DND-41 (cell line): ENCODE results near the gene RASL12.

Source experiments
- ATAC-seq: fragments of 200-7000 bp; cut with Tn5 transposase; 3 replicates; pipeline ENCODE4 v1.9.1; 2021; ENCODE audit warnings: low read depth; ENCODE audit not compliant: insufficient read depth
- DNase-seq: peaks from one replicate; pipeline ENCODE4 v3.0.0-alpha.2; 2020
- H2AFZ ChIP-seq: 2 replicates; pipeline ENCODE4 v1.6.0; 2012; ENCODE audit warnings: low read depth, low read length
- H3K27ac ChIP-seq: 2 replicates; pipeline ENCODE4 v1.5.1; 2012; ENCODE audit warnings: low read length, inconsistent platforms
- H3K27me3 ChIP-seq: fragments of 200-600 bp; sonication (generic); 2 replicates; pipeline ENCODE4 v1.6.0; 2012; ENCODE audit warnings: low read length, mild to moderate bottlenecking, inconsistent platforms; ENCODE audit not compliant: insufficient read depth, poor library complexity
- H3K36me3 ChIP-seq: 2 replicates; pipeline ENCODE4 v1.5.1; 2012; ENCODE audit warnings: low read length, inconsistent platforms; ENCODE audit not compliant: insufficient read depth
- H3K4me1 ChIP-seq: 2 replicates; pipeline ENCODE4 v1.5.1; 2012; ENCODE audit warnings: mild to moderate bottlenecking, low read length; ENCODE audit not compliant: insufficient read depth
- H3K4me2 ChIP-seq: 2 replicates; pipeline ENCODE4 v1.6.0; 2012; ENCODE audit warnings: mild to moderate bottlenecking, moderate library complexity, low read length, inconsistent platforms; ENCODE audit not compliant: insufficient read depth
- H3K4me3 ChIP-seq, 2 experiments: fragments of 200-600 bp in 1 of 2; shearing (Covaris generic) in 1 of 2; 2 replicates each; pipeline ENCODE4 v1.5.1; 2012 to 2016; ENCODE audit warnings: inconsistent platforms in 2 of 2, low read length in 2 of 2, mild to moderate bottlenecking in 2 of 2, low read depth in 1 of 2, moderate library complexity in 1 of 2
- H3K79me2 ChIP-seq: 2 replicates; pipeline ENCODE4 v1.6.0; 2012; ENCODE audit warnings: low read length, inconsistent platforms; ENCODE audit not compliant: insufficient read depth
- H3K9ac ChIP-seq: 2 replicates; pipeline ENCODE4 v1.6.0; 2012; ENCODE audit warnings: low read depth, mild to moderate bottlenecking, inconsistent platforms, low read length, moderate library complexity
- H3K9me3 ChIP-seq: 2 replicates; pipeline ENCODE4 v1.5.1; 2012; ENCODE audit warnings: low read length, moderate library complexity, mild to moderate bottlenecking, inconsistent platforms; ENCODE audit not compliant: insufficient read depth, severe bottlenecking
- H4K20me1 ChIP-seq: 2 replicates; pipeline ENCODE4 v1.6.0; 2012; ENCODE audit warnings: low read length; ENCODE audit not compliant: insufficient read depth
- CTCF ChIP-seq: IDR thresholded peaks from 2 replicates; pipeline ENCODE4 v1.5.1; 2012; ENCODE audit warnings: borderline replicate concordance, low read length, moderate library complexity, mild to moderate bottlenecking; ENCODE audit not compliant: poor library complexity, severe bottlenecking; ENCODE audit errors: extremely low read depth
- EZH2 ChIP-seq: IDR thresholded peaks from 3 replicates; pipeline ENCODE4 v1.6.1; 2012; ENCODE audit warnings: borderline replicate concordance, low read depth, mild to moderate bottlenecking, moderate library complexity, low read length, inconsistent platforms; ENCODE audit not compliant: severe bottlenecking

Gene RASL12

GRCh38 chr15:65083262-65083701 is 15.5 kb upstream of the RASL12 start:
- Histone ChIP-seq H3K4me2 (no peak overlapping the region), H3K27ac (no peak overlapping the region), H3K4me3 (no peak overlapping the region), H3K9me3 (no peaks in the 10 kb centered on the region), H3K9ac (no peak overlapping the region), H3K79me2 (no peaks in the 10 kb centered on the region), H2AFZ (no peak overlapping the region), H3K4me1 (peaks cover 15% of the 10 kb centered on the region), H3K27me3 (peaks cover 4% of the 10 kb centered on the region), H3K36me3 (no peaks in the 10 kb centered on the region), H4K20me1 (no peaks in the 10 kb centered on the region)
- no peak for DNase-seq
- TF ChIP-seq EZH2 (no peak), CTCF (no peak)
- ATAC-seq, result no peak

GRCh38 chr15:65082303-65082953 is 14.6 kb upstream of the RASL12 start:
- Histone ChIP-seq H3K27ac (0 out of 2 replicates have a peak overlapping the region, but pooled peaks have one; percentile 7), H3K4me3 (no peak overlapping the region), H3K79me2 (no peaks in the 10 kb centered on the region), H4K20me1 (no peaks in the 10 kb centered on the region), H2AFZ (peak overlapping the region; percentile 51; the same call in 1 of the 2 replicates), H3K27me3 (peaks cover 4% of the 10 kb centered on the region), H3K4me2 (peak overlapping the region; percentile 38; the same call in 1 of the 2 replicates), H3K9ac (0 out of 2 replicates have a peak overlapping the region, but pooled peaks have one; percentile 10), H3K4me1 (peaks cover 15% of the 10 kb centered on the region), H3K9me3 (no peaks in the 10 kb centered on the region), H3K36me3 (no peaks in the 10 kb centered on the region)
- ATAC-seq (peak; percentile 95), DNase-seq (peak; percentile 65)
- no peak for TF ChIP-seq CTCF
- no peak for TF ChIP-seq EZH2

- ATAC-seq (no peak), DNase-seq (no peak)
- Histone ChIP-seq H3K4me3 (no peak overlapping the region), H3K27me3 (peaks cover 4% of the 10 kb centered on the region), H3K36me3 (no peaks in the 10 kb centered on the region), H3K9ac (0 out of 2 replicates have a peak overlapping the region, but pooled peaks have one; percentile 9), H3K4me2 (no peak overlapping the region), H3K27ac (no peak overlapping the region), H3K79me2 (no peaks in the 10 kb centered on the region), H3K9me3 (no peaks in the 10 kb centered on the region), H3K4me1 (peaks cover 15% of the 10 kb centered on the region), H4K20me1 (no peaks in the 10 kb centered on the region), H2AFZ (no peak overlapping the region)
- no peak for TF ChIP-seq CTCF
- TF ChIP-seq EZH2, result no peak
These were observed 14.0 kb upstream of the RASL12 start for GRCh38 chr15:65081758-65082157.
